ENCODE measurements around the gene NLGN2.

NLGN2 gene

DNA sequence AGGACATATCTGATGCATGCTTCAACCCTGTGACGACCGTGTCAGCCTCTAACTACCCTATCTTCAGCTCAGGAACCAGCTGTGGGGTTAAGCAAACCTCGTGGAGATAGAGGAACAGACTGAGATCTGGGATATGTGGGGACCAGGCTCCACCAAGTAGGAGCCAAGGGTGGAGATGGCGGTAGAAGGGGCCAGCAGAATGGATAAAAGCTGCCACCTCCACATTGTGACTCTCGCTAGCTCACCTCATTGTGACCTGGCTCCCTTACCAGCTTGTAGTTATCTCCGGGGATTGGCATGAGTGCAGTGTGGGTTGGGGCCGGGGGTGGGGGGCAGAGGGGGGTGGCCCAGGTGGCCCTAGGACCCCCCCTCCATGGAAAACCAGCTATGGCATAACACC is 17.7 kb downstream of the NLGN2 start, which contains the start of gene SPEM2:
SPEM2 (plus strand) TSS at position 301 of the 400 bp plus-strand sequence; CDS start at position 374, 73 bp downstream.
- no peak within 1 kb of the TSS for H3K4me3 ChIP-seq (ENCODE audit: low read depth, low read length)
- TF ChIP-seq, protein P1, sequence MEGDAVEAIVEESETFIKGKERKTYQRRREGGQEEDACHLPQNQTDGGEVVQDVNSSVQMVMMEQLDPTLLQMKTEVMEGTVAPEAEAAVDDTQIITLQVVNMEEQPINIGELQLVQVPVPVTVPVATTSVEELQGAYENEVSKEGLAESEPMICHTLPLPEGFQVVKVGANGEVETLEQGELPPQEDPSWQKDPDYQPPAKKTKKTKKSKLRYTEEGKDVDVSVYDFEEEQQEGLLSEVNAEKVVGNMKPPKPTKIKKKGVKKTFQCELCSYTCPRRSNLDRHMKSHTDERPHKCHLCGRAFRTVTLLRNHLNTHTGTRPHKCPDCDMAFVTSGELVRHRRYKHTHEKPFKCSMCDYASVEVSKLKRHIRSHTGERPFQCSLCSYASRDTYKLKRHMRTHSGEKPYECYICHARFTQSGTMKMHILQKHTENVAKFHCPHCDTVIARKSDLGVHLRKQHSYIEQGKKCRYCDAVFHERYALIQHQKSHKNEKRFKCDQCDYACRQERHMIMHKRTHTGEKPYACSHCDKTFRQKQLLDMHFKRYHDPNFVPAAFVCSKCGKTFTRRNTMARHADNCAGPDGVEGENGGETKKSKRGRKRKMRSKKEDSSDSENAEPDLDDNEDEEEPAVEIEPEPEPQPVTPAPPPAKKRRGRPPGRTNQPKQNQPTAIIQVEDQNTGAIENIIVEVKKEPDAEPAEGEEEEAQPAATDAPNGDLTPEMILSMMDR (IDR thresholded peaks at IDR 0.05; ENCODE audit: control insufficient read depth, extremely low read depth, insufficient read depth) = no peak
- DNase-seq (ENCODE audit: low read depth) = no peak

GRCh38 chr17:7425756-7426155 is 18.1 kb downstream of the NLGN2 start:
- H3K4me3 ChIP-seq (ENCODE audit: low read depth, low read length) = no peak overlapping the region
- TF ChIP-seq, protein P1 (IDR thresholded peaks at IDR 0.05; ENCODE audit: control insufficient read depth, extremely low read depth, insufficient read depth) = no peak
- DNase-seq (ENCODE audit: low read depth) = no peak

GRCh38 chr17:7426203-7426863 is 18.7 kb downstream of the NLGN2 start:
- no peak for DNase-seq (ENCODE audit: low read depth)
- TF ChIP-seq, protein P1 (IDR thresholded peaks at IDR 0.05; ENCODE audit: control insufficient read depth, extremely low read depth, insufficient read depth) = no peak
- no peak overlapping the region for H3K4me3 ChIP-seq (ENCODE audit: low read depth, low read length)

- DNase-seq (ENCODE audit: low read depth) = no peak
- TF ChIP-seq, protein P1 (IDR thresholded peaks at IDR 0.05; ENCODE audit: control insufficient read depth, extremely low read depth, insufficient read depth) = no peak
- H3K4me3 ChIP-seq (ENCODE audit: low read depth, low read length) = no peak overlapping the region
Observed at GRCh38 chr17:7426896-7427489, 19.3 kb downstream of the NLGN2 start.

DNA sequence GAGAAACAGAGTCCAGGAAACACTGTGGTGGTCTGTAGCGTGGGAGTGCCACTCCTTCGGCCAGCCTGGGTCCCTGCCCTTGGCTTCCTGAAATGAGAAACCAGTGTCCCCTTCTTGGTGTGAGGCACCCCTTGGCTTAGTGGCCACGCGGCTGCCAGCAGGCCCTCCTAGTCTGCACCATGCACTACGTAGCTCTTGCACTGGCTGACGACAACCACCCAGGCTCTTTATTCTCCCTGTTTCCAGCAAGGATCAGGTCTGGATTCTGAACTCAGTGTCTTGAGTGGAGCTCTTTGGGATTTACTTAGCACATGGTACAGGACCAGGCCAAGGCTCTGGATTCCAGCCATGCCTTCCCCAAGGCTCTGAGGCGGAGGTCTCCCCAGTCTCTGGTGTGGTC is 19.9 kb downstream of the NLGN2 start:
- TF ChIP-seq, protein P1 (IDR thresholded peaks at IDR 0.05; ENCODE audit: control insufficient read depth, extremely low read depth, insufficient read depth) = no peak
- no peak overlapping the region for H3K4me3 ChIP-seq (ENCODE audit: low read depth, low read length)
- no peak for DNase-seq (ENCODE audit: low read depth)

DNA sequence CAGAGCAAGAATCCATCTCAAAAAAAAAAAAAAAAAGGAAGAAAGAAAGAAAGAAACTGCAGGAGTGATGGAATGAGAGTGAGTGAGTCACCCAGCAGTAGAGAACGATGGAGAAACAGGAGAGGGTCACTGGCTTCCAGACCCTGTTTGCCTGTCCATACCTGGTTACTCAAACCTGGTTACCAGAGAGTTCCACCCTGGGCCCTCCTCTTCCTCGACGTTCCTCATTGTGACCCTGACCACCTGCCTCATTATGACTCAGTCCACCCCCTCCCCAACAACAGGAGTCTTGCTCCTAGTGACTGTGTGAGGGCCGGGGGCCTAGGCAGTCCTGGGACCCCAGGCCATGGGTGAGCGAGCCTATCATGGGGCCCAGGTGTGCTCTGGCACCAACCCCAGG is 20.9 kb downstream of the NLGN2 start, which contains the start of gene SPEM3:
SPEM3 (plus strand) TSS at position 301 of the 400 bp plus-strand sequence; CDS start at position 347, 46 bp downstream.
- no peak for DNase-seq (ENCODE audit: low read depth)
- no peak within 1 kb of the TSS for H3K4me3 ChIP-seq (ENCODE audit: low read depth, low read length)
- TF ChIP-seq, protein P1 (IDR thresholded peaks at IDR 0.05; ENCODE audit: control insufficient read depth, extremely low read depth, insufficient read depth) = no peak
